ENCODE measurements around the gene MAT2A.
"Not testable (repeated sequence)": the region's sequence is repeated elsewhere in the genome, so short reads cannot be mapped to it uniquely, and the experiment has no call there.

MAT2A gene

DNA sequence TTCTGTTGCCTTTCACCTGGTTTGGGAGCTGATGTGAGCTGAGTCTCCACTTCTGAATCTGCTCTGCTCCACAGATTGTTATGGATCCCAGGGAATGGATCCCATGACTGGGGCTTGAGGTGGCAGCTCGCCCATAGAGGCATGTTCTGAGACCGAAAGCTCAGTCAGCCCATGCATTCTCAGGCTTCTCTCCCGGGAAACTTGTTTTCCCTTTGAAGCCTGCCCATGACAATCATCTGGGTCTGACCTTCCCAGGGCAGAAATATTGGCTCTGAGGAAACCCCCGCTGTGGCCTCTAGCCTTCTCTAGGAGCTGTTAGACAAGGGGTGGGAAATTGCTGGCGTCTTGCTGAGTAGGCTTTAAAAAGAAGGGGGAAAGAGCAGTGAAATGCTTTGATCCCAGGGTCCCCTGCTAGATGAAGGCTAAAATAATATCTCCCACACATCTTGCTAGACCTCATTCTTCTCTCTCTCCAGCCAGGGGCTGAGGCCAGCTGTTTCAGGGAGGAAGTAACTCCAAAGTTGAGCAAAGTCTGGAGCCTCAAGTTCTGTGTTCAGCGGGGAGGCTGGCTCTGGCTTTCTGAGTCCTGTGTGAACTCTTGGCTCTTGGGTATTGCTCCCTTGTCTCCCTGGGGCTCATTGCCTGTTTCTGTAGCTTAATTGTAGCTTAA is 40.4 kb downstream of the MAT2A start:
- no peak for DNase-seq (ENCODE audit: low read depth)

DNA sequence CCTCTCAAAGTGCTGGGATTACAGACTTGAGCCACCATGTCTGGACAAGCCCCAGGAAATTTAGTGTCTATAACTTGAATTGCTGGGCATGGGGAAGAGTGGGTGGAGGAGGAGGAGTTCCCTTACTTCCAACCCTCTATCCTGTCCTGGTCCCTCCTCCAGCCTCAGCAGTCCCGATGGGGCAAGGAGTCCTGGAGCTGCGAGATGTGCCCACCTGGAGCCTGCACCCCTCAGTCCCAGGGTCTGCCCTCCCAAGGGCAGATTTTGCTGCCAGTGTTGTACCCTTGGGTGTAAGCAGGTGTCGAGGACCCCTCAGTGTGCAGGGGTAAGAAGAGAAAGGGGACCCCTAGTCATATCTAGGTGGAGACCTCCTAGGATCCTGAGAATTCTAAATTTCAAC is 41.2 kb downstream of the MAT2A start:
- DNase-seq (ENCODE audit: low read depth), result no peak

DNA sequence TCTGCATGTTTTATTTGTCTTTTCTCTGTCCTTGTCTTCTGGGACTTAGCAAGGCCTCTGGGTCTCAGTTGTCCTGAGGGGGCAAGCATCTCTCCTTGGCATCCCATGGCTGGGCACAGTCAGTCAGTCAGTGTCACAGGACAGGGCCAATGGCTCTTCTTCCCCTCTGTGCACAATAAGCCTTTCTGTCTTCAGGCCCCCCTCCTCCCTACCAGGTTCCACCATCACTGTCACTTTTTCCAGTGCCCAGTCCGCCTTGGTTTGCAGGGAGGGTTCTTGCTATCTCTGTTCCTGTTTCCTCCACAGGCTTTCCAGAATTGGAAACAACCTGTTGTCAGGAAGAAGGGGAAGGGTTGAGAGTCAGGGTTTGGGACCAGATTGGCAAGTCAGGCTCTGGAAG is 43.5 kb downstream of the MAT2A start:
- DNase-seq (ENCODE audit: low read depth), result no peak

DNA sequence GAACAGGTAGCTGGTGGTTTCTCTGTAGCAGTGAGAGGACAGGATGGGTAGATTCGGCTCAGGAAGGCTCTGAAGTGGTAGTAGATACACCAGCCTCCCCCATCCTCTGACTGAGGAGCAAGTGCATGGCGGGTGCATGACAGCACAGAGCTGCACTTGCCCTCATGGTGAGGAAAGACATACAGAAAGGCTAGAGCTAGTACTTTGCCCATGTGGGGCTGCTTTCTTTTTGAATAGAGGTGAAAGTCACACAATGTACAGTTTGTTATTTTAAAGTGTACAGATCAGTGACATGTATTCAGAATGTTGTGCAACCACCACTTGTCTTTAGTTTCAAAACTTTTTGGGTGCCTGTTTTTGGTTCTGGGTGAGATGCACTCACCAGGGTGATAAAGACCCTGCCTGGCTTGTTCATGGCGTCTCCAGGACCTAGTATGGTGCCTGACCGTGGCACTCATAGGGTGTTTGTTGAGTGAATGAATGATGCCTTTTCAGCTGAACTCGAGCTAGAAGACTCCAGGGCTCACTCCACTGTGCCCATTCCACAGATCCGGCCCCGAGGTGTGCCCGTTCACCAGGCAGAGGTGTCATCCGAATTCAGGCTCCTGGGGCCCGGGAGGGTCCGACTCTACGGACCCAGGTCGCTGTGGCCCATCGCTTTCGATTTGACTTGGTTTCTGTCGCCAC is 44.8 kb downstream of the MAT2A start:
- DNase-seq (ENCODE audit: low read depth), result no peak

DNA sequence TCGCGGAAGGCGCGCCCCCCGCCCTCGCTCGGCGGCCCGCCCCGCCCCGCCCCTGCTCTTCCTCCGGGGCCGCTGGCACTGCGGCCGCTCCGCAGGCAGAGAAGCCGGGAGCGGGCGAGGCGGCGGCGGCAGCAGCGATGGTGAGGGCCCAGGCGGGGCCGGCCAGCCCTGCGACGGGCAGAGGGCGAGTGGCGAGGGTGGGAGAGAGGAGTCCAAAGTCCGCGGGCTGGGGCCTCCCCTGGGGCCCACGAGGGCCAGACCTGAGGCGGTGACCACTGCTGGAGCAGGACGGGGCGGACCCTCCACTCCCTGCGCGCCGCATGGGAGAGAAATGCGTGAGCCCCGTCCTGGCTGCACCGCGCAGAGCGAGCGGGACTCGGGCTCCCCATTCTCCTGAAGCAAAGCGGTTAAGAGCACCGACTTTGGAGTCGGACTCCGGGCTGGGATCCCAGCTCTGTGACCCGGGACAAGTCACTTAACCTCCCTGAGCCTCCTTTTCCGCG is 45.4 kb downstream of the MAT2A start, which contains the start of gene VAMP5:
TSS of gene VAMP5 (plus strand) at position 78 of the 503 bp plus-strand sequence. CDS start at position 138, 60 bp downstream.
- peak; percentile 26 for DNase-seq (ENCODE audit: low read depth)

DNA sequence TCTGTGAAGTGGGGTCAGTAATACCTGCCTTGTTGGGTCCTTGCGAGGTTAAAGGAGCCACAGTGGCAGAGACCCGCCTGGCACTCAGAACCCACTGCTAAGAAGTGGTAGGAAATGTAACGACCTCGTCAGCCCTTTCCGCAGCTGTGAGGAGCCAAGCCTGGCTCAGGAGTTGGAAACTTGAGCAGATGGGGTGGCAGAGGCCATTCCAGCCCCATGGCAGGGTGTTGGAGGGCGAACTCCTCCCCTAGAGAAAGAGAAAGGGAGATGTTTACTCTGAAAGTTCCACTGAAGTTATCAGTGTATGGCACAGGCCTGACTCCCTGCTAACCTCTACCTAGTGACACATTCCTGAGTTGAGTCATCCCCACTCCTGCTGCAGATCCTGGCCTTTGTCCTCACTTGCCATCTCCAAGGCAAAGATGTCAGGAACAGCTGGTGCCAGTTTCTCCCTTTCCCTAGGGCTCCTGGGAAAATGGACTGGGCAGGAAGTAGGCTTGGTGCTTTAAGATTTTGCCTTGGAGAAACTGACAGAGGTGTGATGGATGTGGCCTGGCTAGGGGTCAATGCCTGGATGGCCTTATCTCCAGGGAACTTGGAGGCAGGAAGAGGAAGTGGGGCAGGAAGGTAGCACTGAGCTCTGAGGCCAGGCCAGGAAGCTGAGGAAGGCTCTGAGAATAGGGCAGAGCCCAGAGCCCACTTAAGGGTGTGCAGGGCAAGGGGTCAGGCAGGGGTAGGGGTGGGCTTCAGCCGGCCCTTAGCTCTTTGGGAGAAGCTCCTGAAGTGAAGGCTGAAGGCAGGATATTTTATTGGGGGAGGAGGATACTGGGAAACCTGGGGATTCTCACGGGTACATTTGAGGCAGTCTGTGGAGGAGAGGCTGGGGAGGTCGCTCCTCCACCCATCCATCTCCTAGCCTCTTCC is 46.2 kb downstream of the MAT2A start:
- DNase-seq (ENCODE audit: low read depth), result no peak

DNA sequence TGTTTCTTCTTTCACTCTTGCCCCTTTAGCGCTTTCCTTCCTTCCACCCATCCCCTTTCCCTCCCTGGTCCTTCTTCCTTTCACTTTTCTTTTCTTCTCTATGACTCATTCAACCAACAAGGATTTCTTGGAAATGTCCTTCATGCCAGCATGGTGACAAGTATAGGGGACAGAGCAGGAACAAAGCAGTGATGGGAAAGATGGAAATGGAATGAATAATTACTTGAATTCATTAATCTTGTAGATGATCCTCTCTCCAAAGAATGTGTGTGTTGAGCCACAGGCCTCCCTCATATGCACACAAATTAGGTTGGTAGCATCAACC is 46.8 kb downstream of the MAT2A start:
- no peak for DNase-seq (ENCODE audit: low read depth)

DNA sequence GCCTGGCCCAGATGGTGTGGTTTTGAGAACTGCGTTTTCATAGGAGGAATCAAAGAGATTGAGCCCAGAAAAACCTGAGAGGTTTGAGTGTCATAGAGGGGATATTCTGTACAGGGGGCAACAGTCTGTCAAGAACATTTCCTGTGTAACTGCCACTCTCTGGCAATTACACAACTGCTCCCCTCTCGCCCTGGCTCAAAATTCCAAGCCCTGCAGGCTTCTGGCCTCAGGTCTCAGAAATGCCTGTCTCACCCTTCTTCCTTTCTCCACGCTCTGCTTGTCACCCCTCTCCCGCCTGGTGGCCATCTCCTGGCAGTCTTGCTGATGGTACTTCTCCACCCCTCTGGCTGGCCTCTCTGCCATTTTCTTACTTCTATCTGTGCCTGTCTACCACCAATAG is 49.3 kb downstream of the MAT2A start:
- DNase-seq (ENCODE audit: low read depth), result no peak

DNA sequence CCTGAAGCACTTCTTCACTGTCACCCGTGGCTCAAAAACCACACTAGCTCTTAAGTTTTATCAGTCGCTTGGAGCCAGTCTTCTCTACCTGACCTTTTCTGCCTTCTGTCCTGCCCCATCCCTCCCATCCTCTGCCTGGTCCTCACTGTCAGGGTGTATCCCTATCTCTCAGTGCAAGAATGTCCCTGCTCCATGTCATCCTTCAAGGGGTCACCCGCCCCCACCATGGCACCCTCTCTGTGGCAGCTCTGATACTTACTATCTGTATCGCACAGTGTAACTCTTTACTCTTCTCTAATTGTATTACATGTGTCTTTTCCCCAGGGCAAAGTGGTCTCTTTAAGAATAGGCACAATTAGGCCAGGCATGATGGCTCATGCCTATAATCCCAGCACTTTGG is 49.7 kb downstream of the MAT2A start:
- no peak for DNase-seq (ENCODE audit: low read depth)

DNA sequence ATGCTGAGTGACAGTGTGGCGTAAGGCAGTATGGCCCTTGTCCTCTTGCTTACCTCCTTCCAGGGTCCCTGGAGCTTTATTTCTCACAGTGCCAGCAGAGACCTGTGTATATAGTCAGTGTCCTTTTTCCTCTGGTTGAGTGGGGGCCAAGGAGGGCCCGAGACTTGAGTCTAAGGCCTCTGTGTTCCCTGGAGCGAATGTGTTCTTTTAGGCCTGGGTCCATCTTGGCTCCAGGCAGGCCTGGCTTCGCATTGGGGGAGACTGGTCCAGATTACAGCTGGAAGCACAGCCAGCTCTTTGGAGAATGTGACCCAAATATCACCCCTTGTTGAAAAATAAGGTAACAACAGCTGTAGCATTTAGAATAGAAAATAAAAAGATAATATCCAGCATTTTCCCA is 50.2 kb downstream of the MAT2A start:
- no peak for DNase-seq (ENCODE audit: low read depth)

DNA sequence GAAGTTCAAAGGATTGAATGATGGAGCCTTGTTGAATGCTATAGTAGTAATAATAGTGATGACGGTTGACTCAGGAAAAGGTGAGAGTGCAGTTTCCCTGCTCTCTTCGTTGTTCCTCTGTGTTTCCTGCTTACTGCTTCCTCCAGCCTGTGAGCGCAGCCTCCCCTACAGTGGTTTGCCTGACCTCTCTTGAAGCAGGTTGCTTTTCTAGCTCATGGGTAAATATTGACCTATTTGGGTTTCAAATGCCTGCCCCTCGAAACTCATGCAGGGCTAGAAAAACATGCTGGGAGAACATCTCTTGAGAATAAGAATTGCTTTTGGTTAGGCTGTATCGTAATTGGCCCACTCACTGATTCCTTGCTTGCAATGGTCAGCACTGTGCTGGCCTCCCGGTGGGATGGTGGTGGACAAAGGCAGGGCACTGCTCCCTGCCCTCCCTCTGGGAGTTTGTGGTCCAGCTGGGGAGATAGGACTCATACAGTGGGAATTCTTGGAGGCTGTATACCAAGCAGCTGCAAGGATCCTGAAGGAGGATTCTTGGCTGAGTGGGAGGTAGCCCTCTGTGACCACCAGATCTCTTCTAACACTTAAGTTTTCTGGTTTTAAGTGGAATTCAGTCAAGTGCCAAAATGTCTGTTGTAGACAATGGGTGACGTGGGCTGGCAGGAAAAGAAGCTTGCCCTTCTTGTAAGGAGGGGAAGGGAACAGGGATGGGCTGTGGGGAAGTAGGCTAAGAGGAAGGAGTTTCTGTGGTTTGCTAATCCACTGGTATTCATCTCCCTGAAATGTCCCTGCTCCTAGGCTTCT is 51.2 kb downstream of the MAT2A start:
- DNase-seq (ENCODE audit: low read depth), result no peak

DNA sequence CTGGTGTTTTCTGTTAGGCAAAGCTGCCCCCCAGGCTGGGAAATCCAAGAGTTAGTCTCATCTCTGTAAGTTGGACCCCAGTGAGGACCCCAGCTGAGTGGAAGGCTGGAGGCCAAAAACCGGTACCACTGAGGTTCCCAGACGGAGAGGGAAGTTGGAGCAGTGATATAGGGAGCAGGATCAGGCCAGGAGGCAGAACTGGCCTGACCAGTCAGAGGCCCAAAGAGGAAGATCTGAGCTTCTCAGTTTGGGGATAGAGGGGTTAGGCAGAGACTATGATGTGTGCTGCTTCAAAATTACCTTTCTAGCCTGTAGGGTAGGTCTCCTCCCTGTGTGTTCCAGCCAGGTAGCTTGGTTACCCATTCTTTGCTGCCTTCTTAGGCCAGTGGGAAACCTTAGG is 52.0 kb downstream of the MAT2A start:
- DNase-seq (ENCODE audit: low read depth), result no peak

DNA sequence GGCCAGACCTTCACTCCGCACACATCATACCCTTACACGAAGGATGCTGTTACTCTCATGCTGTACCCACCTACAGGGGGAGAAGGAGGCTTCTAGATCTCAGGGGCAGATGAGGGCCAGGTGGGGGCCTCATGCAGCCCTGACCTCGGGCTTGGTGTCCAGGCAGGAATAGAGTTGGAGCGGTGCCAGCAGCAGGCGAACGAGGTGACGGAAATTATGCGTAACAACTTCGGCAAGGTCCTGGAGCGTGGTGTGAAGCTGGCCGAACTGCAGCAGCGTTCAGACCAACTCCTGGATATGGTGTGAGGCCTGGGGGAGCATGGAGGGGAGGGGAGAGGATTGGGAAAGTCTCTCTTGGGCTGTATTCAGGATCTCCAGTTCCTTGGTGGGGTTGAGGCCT is 52.6 kb downstream of the MAT2A start:
- DNase-seq (ENCODE audit: low read depth), result no peak

DNA sequence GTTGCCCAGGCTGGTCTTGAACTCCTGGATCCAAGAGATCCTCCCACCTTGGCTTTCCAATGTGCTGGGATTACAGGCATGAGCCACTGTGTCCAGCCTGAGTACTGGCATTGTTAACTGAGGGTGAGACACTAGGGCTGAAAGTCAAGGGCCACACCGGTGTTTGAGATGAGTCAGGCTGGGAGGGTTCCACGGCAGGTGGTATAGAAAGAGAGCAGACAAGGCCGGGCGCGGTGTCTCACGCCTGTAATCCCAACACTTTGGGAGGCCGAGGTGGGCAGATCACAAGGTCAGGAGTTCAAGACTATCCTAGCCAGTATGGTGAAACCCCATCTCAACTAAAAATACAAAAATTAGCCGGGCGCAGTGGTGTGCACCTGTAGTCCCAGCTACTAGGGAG is 53.3 kb downstream of the MAT2A start:
- DNase-seq (ENCODE audit: low read depth), result not testable (repeated sequence)

DNA sequence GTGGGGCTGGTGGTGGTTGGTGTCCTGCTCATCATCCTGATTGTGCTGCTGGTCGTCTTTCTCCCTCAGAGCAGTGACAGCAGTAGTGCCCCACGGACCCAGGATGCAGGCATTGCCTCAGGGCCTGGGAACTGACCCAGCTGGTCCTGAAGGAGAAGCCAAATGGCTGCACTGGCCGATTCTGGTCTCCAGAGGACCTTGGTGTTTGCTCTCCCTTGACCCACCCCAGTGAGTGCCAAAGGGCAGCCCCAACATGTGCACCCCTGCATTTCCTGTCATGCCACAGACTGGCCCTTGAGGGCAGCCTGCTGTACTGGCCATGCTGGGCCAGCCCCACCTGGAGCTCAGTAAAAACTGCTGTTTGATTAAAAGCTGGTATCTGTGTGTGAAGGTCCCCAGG is 54.1 kb downstream of the MAT2A start:
- DNase-seq (ENCODE audit: low read depth), result no peak
